Peyer's patch (tissue), 4 donors: Measurements from ENCODE around the gene MRGPRD. TPM values are rescaled to one million over a fixed set of nuclear protein-coding genes. Genes with fewer than 3 reads are reported as not detected.

Source experiments
- DNase-seq, 3 donors: peaks; one replicate each; pipeline ENCODE4 v3.0.0-alpha.2; 2017 to 2019
- H3K27ac ChIP-seq, 4 donors: fragments of 200-600 bp; sonication (generic); one replicate each; pipeline ENCODE4 v1.5.1; 2016 to 2019
- H3K27me3 ChIP-seq, 2 donors: fragments of 200-600 bp; sonication (generic); one replicate each; pipeline ENCODE4 v1.5.1; 2019
- H3K36me3 ChIP-seq, 3 donors: fragments of 200-600 bp; sonication (generic); one replicate each; pipeline ENCODE4 v1.5.1; 2016 to 2019
- H3K4me1 ChIP-seq, 4 donors: fragments of 200-600 bp; sonication (generic); one replicate each; pipeline ENCODE4 v1.5.1; 2016 to 2019
- H3K4me3 ChIP-seq, 4 donors: fragments of 200-600 bp; sonication (generic); 1 replicate in 3 of 4; 2 replicates in 1 of 4; pipeline ENCODE4 v1.5.1; 2016 to 2019; ENCODE audit warnings: mild to moderate bottlenecking in 1 of 4
- H3K9me3 ChIP-seq, 4 donors: fragments of 200-600 bp; sonication (generic); one replicate each; pipeline ENCODE4 v1.5.1; 2016 to 2019; ENCODE audit warnings: mild to moderate bottlenecking in 1 of 4
- CTCF ChIP-seq, 6 experiments: fragments of 450-650 bp in 4 of 6; fragments of 200-600 bp in 2 of 6; sonication (generic) in 1 of 6; IDR thresholded peaks; one replicate each; pipeline ENCODE4 v1.5.1; 2017 to 2019; ENCODE audit warnings: antibody characterized with exemption in 6 of 6, mild to moderate bottlenecking in 3 of 6, moderate library complexity in 1 of 6
- POLR2A ChIP-seq, 2 donors: fragments of 450-650 bp; IDR thresholded peaks; one replicate each; pipeline ENCODE4 v1.5.1; 2017; ENCODE audit warnings: antibody characterized with exemption in 2 of 2, mild to moderate bottlenecking in 2 of 2, moderate library complexity in 2 of 2
- total RNA-seq, 4 donors: library from RNA; depleted of rRNA; stranded (reverse); fragments of >200 nt; gene quantifications; one replicate each; pipeline ENCODE4 v1.1.0, GENCODE V29; 2016

MRGPRD gene
- total RNA-seq, 4 donors from 2014 or later = not detected

GRCh38 chr11:68935516-68936357, 45.0 kb downstream of the MRGPRD start:
- Histone ChIP-seq H3K27me3 (no peaks in the 10 kb centered on the region), H3K4me3 (no peak overlapping the region), H3K27ac (no peak overlapping the region), H3K4me1 (no peaks in the 10 kb centered on the region), H3K36me3 (peaks cover 0 to 76% (median 0%) of the 10 kb centered on the region in 3 donors), H3K9me3 (no peaks in the 10 kb centered on the region)
- no peak for DNase-seq
- no peak for TF ChIP-seq CTCF (IDR thresholded peaks at IDR 0.05)
- no peak for TF ChIP-seq POLR2A (IDR thresholded peaks at IDR 0.05)

- Histone ChIP-seq H3K27me3 (no peaks in the 10 kb centered on the region), H3K4me1 (no peaks in the 10 kb centered on the region), H3K36me3 (peaks cover 0 to 82% (median 0%) of the 10 kb centered on the region in 3 donors), H3K27ac (no peak overlapping the region), H3K4me3 (no peak overlapping the region), H3K9me3 (no peaks in the 10 kb centered on the region)
- DNase-seq = no peak
- TF ChIP-seq POLR2A (IDR thresholded peaks at IDR 0.05) = no peak
- no peak for TF ChIP-seq CTCF (IDR thresholded peaks at IDR 0.05)
These were observed 45.7 kb downstream of the MRGPRD start for GRCh38 chr11:68935066-68935465.

- Histone ChIP-seq H3K4me3 (no peak overlapping the region), H3K4me1 (no peaks in the 10 kb centered on the region), H3K9me3 (no peaks in the 10 kb centered on the region), H3K27ac (no peak overlapping the region), H3K36me3 (peaks cover 0 to 85% (median 0%) of the 10 kb centered on the region in 3 donors), H3K27me3 (no peaks in the 10 kb centered on the region)
- TF ChIP-seq CTCF (IDR thresholded peaks at IDR 0.05) (no peak), POLR2A (IDR thresholded peaks at IDR 0.05) (no peak)
- no peak for DNase-seq
These were observed 46.1 kb downstream of the MRGPRD start for GRCh38 chr11:68934666-68935065.

GRCh38 chr11:68934321-68934645, 46.5 kb downstream of the MRGPRD start:
- H3K36me3 ChIP-seq = peaks cover 0 to 85% (median 0%) of the 10 kb centered on the region in 3 donors
- no peaks in the 10 kb centered on the region for H3K4me1 ChIP-seq
- TF ChIP-seq CTCF (IDR thresholded peaks at IDR 0.05) = no peak
- no peak for TF ChIP-seq POLR2A (IDR thresholded peaks at IDR 0.05)
- no peak overlapping the region for H3K27ac ChIP-seq
- no peaks in the 10 kb centered on the region for H3K27me3 ChIP-seq
- H3K4me3 ChIP-seq = no peak overlapping the region
- no peak for DNase-seq
- H3K9me3 ChIP-seq = no peaks in the 10 kb centered on the region

GRCh38 chr11:68933605-68934320, 47.0 kb downstream of the MRGPRD start:
- peaks cover 0 to 85% (median 0%) of the 10 kb centered on the region in 3 donors for H3K36me3 ChIP-seq

More at GRCh38 chr11:68933605-68934320, 47.0 kb downstream of the MRGPRD start:
- Histone ChIP-seq H3K4me3 (no peak overlapping the region), H3K9me3 (no peaks in the 10 kb centered on the region), H3K27me3 (no peaks in the 10 kb centered on the region), H3K4me1 (no peaks in the 10 kb centered on the region), H3K27ac (no peak overlapping the region)
- DNase-seq = no peak
- TF ChIP-seq CTCF (IDR thresholded peaks at IDR 0.05) (no peak), POLR2A (IDR thresholded peaks at IDR 0.05) (no peak)
